GM12864 (cell line): ENCODE results near the gene CIAO1.

ENCODE experiments used
- DNase-seq: peaks from one replicate; pipeline ENCODE4 v3.0.0-alpha.2; 2011; ENCODE audit warnings: low read depth
- H3K4me3 ChIP-seq: 2 replicates; pipeline ENCODE4 v1.5.1; 2011; ENCODE audit warnings: mild to moderate bottlenecking, low read depth, low read length, control low read depth
- CTCF ChIP-seq: IDR thresholded peaks from 2 replicates; pipeline ENCODE4 v1.5.1; 2011; ENCODE audit warnings: low read depth, mild to moderate bottlenecking, moderate library complexity, low read length, control low read depth, inconsistent platforms; ENCODE audit errors: missing control alignments

The CIAO1 gene

GRCh38 chr2:96264656-96265348, 1.2 kb upstream of the CIAO1 start:
- DNase-seq, result no peak
- TF ChIP-seq CTCF, result peak; percentile 67
- H3K4me3 ChIP-seq, result peak overlapping the region; percentile 76

DNA sequence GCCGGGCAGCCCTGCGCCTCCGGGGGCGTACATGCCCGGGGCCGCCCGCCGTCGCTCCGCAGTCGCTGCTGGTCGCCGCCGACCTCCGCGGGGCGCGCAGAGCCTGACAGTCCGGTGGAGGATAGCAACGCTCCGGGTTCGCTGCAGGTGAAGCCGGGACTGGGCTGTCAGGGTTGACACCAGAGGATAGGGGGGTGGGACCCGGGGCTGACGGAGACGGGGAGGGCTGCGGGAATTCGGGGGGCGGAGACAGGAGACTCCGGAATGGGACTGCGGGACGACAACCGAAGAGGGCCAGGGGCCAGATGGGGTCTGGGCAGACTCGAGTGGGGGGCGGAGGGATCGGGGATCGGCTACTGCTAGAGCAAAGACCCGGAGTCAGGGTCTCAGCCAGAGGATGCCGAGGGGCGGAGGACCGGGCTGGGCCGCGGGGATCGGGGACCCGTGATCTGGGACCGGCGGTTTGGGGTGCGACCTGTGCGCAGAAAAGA, 631 bp upstream of the CIAO1 start:
- DNase-seq, result no peak
- peak overlapping the region; percentile 76 for H3K4me3 ChIP-seq
- TF ChIP-seq CTCF, result no peak

DNA sequence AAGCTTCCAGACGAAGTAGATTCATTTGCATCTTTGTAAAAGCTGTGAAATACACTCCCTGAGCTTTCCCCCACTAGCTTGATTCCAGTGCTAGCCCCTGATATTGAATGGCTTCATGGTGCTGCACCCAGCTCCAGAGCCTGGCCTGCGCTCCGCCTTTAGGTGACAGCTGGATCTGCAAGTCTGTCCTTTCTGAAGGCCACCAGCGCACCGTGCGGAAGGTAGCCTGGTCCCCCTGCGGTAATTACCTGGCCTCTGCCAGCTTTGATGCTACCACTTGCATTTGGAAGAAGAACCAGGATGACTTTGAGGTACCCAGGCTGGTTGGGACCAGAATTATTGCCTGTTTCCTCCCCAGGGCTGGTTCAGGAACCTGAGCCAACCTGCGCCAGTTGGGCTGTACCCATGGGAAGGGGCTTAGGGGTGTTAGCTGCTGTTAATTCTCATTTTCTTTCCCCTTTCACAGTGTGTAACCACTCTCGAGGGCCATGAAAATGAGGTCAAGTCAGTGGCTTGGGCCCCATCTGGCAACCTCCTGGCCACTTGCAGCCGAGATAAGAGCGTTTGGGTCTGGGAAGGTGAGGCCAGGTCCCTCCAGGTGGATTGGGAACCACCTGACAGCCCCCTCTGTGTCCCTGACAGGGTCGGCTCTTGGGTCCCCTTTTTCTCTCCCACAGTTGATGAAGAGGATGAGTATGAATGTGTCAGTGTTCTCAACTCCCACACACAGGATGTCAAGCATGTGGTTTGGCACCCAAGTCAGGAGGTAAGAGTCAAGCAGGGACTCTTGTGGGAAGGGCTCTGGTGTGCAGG, 1.3 kb downstream of the CIAO1 start:
- TF ChIP-seq CTCF, result peak; percentile 64
- no peak for DNase-seq
- H3K4me3 ChIP-seq, result peak overlapping the region; percentile 76

DNA sequence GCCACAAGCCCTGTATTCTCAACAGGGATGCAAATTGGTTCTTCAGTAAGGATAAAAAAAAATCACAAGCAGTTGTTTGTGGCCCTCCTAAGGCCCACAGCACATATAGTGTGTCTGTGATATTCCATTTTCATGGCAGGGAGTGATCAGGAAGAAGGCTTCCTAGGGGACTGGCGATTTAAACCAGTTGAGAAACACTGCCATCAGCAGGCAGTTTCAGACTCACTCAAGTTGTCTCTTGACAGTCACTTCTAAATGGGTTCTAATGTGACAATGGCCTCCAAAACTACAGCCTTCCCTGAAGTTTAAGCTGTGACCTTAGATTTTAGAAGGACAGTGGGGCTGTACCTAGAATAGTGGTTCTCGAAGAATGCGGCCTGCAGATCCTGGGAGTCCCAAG, 6.0 kb downstream of the CIAO1 start:
- DNase-seq, result no peak
- no peak for TF ChIP-seq CTCF

DNA sequence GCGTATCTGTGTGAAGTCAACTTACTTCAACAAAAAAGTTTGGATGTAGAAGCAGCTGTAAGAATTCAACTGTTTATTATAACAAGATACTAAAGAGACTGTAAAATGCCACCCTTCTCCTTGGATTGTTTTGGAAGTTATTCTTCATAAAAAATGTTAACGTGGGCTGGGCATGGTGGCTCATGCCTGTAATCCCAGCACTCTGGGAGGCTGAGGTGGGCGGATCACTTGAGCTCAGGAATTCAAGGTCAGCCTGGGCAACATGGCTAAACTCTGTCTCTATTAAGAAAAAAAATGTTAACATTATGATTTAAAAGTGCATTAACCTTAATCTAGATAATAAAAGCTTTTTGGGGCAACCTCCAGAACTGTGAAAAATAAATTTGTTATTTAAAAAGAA, 7.7 kb downstream of the CIAO1 start:
- H3K4me3 ChIP-seq, result no peak overlapping the region
- no peak for DNase-seq
- TF ChIP-seq CTCF, result no peak

More for the DNA sequence above, 6.0 kb downstream of the CIAO1 start:
- H3K4me3 ChIP-seq, result no peak overlapping the region

GRCh38 chr2:96274355-96275056, 8.5 kb downstream of the CIAO1 start:
- no peak for DNase-seq
- H3K4me3 ChIP-seq, result no peak overlapping the region
- no peak for TF ChIP-seq CTCF
